Muscle of back (tissue), 11 donors: Measurements from ENCODE around the gene ZPR1. TPM values are rescaled to one million over a fixed set of nuclear protein-coding genes. Genes with fewer than 3 reads are reported as not detected.
"Not testable (repeated sequence)": the region's sequence is repeated elsewhere in the genome, so short reads cannot be mapped to it uniquely, and the experiment has no call there.

Source experiments
- DNase-seq, 3 donors: peaks; one replicate each; pipeline versions ENCODE4 v3.0.0 to v3.0.0-alpha.2; 2013
- polyA plus RNA-seq, 10 donors: library from polyadenylated mRNA; unstranded; fragments of 120-200 nt; gene quantifications; one replicate each; pipeline ENCODE4 v1.2.1, GENCODE V29; 2013; ENCODE audit not compliant: insufficient read length in 10 of 10

Gene ZPR1
- polyA plus RNA-seq, 10 donors: 35.7 to 46.6 (median 38.7) TPM

GRCh38 chr11:116771935-116772334, 15.9 kb downstream of the ZPR1 start:
- peak in 1 of 3 donors; percentile 26 for DNase-seq

GRCh38 chr11:116762132-116762531, 25.7 kb downstream of the ZPR1 start:
- DNase-seq: no peak

GRCh38 chr11:116756044-116756443, 31.8 kb downstream of the ZPR1 start:
- DNase-seq: not testable (repeated sequence)

- DNase-seq: no peak
These were observed 37.6 kb downstream of the ZPR1 start for GRCh38 chr11:116750070-116750718.

- DNase-seq: no peak
These were observed 45.7 kb downstream of the ZPR1 start for GRCh38 chr11:116742104-116742503.

GRCh38 chr11:116740741-116741140, 47.1 kb downstream of the ZPR1 start:
- no peak for DNase-seq

GRCh38 chr11:116738975-116739374, 48.8 kb downstream of the ZPR1 start:
- no peak for DNase-seq

GRCh38 chr11:116736763-116737162, 51.1 kb downstream of the ZPR1 start:
- DNase-seq: no peak

- no peak for DNase-seq
These were observed 53.8 kb downstream of the ZPR1 start for GRCh38 chr11:116733969-116734508.

GRCh38 chr11:116733043-116733755, 54.6 kb downstream of the ZPR1 start:
- DNase-seq: no peak

GRCh38 chr11:116732271-116733042, 55.4 kb downstream of the ZPR1 start:
- peak; percentile 41 to 72 (median 46) for DNase-seq

- DNase-seq: no peak
These were observed 56.0 kb downstream of the ZPR1 start for GRCh38 chr11:116731821-116732220.

- DNase-seq: peak; percentile 7 to 44 (median 12)
These were observed 56.6 kb downstream of the ZPR1 start for GRCh38 chr11:116731097-116731761.

- peak in 1 of 3 donors; percentile 48 for DNase-seq
These were observed 57.2 kb downstream of the ZPR1 start for GRCh38 chr11:116730601-116731000.

GRCh38 chr11:116730241-116730561, 57.6 kb downstream of the ZPR1 start:
- DNase-seq: no peak

GRCh38 chr11:116729501-116730240, 58.2 kb downstream of the ZPR1 start:
- DNase-seq: no peak

GRCh38 chr11:116727990-116728389, 59.8 kb downstream of the ZPR1 start:
- no peak for DNase-seq

- peak in 1 of 3 donors; percentile 7 for DNase-seq
These were observed 62.2 kb downstream of the ZPR1 start for GRCh38 chr11:116725434-116726221.

GRCh38 chr11:116724813-116725212, 63.0 kb downstream of the ZPR1 start:
- DNase-seq: no peak
